Astrocyte of the spinal cord (primary cell): Measurements from ENCODE around the gene CACHD1.

Experiments
- DNase-seq: peaks from one replicate; pipeline ENCODE4 v3.0.0; 2011; ENCODE audit warnings: low read depth, low spot score
- H3K4me3 ChIP-seq: 2 replicates; pipeline ENCODE4 v1.5.1; 2011; ENCODE audit warnings: low read depth, mild to moderate bottlenecking, low read length, moderate library complexity
- CTCF ChIP-seq: IDR thresholded peaks from 2 replicates; pipeline ENCODE4 v1.5.1; 2012; ENCODE audit warnings: low read depth, mild to moderate bottlenecking, low read length, inconsistent platforms
- in situ Hi-C: cut with HindIII; loops from 2 replicates; pipeline ENCODE4 v1.10.0; 2017; ENCODE audit warnings: low sequenced_read_pairs

CACHD1 gene

GRCh38 chr1:64549464-64550239 is 79.7 kb downstream of the CACHD1 start:
- in situ Hi-C loops = no loop called here
- H3K4me3 ChIP-seq = no peak overlapping the region
- DNase-seq = no peak
- no peak for TF ChIP-seq CTCF

- DNase-seq = no peak
- H3K4me3 ChIP-seq = no peak overlapping the region
- no peak for TF ChIP-seq CTCF
- in situ Hi-C loops = no loop called here
Observed at GRCh38 chr1:64550510-64550909, 80.6 kb downstream of the CACHD1 start.

- no peak for TF ChIP-seq CTCF
- in situ Hi-C loops = no loop called here
- no peak for DNase-seq
- H3K4me3 ChIP-seq = no peak overlapping the region
Observed at GRCh38 chr1:64550946-64551605, 81.1 kb downstream of the CACHD1 start.

GRCh38 chr1:64553285-64553684 is 83.4 kb downstream of the CACHD1 start:
- in situ Hi-C loops = no loop called here
- DNase-seq = no peak
- no peak for TF ChIP-seq CTCF
- H3K4me3 ChIP-seq = no peak overlapping the region

GRCh38 chr1:64555947-64556346 is 86.0 kb downstream of the CACHD1 start:
- DNase-seq = no peak
- in situ Hi-C loops = no loop called here
- TF ChIP-seq CTCF = no peak
- H3K4me3 ChIP-seq = no peak overlapping the region

GRCh38 chr1:64561993-64562392 is 92.1 kb downstream of the CACHD1 start:
- no peak for TF ChIP-seq CTCF
- no peak overlapping the region for H3K4me3 ChIP-seq
- in situ Hi-C loops = no loop called here
- DNase-seq = no peak
